ENCODE measurements around the gene KLF15.

The KLF15 gene

DNA sequence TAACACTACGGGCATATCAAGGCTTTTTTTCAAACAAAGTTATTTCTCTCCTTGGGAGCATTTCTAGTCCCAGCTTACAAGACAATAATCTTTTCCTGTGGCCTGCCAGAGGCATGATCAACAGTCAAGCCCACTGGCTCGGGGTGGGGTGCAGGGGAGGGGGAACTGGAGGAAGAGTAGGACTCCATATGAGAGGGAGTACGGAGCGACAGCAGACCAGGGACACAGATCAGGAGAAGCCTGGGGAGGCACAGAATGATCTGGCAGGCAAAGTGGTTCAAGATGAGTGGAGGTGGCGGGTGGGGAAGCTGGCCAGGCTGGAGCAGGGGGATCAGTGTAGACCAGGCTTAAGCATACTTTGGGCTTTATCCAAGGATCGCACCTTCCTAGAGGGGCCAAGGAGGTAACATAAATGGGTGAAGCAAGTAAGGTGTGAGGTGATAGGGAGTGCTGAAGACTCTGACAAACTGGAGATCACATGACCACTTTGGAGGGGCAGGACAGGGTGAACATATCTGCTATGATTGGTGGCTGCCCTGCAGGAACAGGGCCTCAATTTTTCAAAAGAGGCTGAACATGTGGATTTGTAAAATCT lies 37.4 kb downstream of the KLF15 start:
- DNase-seq = no peak

GRCh38 chr3:126317029-126317996 lies 39.9 kb downstream of the KLF15 start:
- no peak for DNase-seq

DNA sequence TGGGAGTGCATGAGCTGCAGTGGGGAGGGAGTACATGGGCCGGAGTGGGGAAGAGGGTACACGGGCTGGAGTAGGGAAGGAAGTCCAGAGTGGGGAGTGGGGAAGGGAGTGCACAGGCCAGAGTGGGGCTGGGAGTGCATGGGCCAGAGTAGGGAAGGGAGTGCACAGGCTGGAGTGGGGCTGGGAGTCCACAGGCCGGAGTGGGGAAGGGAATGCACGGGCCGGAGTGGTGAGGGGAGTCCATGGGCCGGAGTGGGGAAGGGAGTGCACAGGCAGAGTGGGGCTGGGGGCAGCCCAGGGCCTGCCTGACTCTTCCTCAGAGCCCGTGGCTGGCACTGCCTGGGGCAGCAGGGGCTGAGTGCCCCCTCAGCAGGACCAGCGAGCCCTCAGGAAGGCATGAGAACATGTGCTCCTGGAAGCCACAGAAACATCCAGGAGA lies 40.7 kb downstream of the KLF15 start:
- no peak for DNase-seq

GRCh38 chr3:126316031-126316461 lies 41.2 kb downstream of the KLF15 start:
- no peak for DNase-seq

GRCh38 chr3:126314790-126315658 lies 42.2 kb downstream of the KLF15 start:
- no peak for DNase-seq

DNA sequence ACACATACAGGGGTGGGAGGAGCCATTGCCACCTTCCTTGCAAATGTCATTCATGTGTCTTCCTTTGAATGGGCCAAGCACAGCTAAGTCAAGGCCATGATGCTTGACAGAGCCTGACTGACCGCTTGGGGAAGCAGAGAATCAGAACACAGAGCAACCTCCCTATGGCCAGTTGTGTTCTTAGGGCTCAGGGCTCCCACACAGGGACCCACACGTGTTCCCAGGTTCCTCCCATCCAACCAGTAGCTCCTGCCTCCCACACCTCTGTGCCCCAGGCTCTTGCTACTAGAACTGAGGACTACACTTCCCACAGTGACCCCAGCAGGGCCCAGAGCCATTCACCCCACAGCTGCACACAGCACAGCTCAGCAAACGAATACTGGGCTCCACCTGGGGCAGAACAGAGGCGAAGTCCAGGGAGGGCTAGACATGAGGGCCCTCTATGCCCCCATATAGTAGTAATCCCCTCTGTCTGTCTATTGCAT lies 42.9 kb downstream of the KLF15 start:
- no peak for DNase-seq

DNA sequence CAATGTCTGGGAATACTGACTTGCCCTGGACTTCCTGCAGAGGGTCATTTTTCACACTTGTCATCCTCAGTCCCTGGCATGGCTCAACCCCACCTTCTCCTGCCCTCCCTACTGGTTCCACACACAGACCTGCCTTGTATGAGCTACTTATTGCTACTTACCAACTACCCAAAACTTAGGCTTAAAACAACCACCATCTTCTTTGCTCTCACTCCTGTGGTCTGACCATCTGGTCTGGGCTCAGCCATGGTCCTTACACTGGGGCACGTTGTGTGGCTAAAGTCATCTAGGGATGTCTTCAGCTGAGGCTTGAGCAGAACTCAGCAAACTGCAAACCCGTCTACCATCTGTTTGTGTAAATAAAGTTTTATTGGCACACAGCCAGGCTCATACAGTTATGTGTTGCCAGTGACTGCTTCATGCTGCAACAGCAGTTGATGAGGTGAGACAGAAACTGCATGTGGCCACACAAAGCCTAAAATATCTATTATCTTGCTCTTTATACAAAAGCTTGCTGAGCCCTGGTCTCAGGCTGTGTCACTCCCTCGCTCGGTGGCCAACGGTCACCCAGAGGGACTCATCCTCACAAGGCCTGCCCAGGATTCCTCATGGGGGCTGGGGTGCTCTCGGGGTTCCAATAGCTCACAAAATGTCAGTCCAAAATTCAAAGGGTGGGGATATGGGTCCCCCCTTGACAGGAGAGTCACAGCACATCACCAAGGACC lies 43.5 kb downstream of the KLF15 start:
- no peak for DNase-seq

DNA sequence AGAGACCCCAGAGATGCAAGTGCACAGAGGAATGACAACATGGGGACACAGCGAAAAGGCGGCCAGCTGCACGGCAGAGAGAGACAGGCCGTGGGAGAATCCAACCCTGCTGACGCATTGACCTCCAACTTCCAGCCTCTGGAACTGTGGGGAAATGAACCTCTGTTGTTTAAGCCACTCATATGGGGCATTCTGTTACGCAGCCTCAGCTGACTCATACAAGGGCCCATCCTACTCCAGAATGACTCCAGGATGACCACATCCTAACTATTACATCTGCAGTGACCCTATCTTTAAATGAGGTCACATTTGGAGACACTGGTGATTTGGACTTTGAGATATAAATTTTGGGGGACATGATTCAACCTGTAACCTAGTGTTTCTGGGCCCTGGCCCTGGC lies 44.0 kb downstream of the KLF15 start:
- no peak for DNase-seq

DNA sequence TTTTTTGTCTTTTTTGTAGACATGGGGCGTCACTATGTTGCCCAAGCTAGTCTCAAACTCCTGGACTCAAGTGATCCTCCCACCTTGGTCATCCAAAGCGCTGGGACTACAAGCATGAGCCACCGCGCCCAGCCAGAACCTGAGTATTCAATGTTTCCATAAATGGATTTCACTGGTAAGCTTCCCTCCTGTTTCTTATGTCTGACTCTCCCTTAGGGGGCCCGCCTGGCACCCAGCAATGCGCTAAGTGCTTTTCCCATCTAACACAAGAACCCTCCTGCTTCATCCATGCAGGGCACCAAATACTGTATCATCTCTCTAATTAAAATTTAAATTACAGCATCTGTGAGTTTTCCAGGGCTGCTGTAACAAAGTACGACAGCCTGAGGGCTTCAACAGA lies 44.9 kb downstream of the KLF15 start:
- no peak for DNase-seq

- DNase-seq = no peak
Measured at GRCh38 chr3:126311338-126311978, 45.8 kb downstream of the KLF15 start.

DNA sequence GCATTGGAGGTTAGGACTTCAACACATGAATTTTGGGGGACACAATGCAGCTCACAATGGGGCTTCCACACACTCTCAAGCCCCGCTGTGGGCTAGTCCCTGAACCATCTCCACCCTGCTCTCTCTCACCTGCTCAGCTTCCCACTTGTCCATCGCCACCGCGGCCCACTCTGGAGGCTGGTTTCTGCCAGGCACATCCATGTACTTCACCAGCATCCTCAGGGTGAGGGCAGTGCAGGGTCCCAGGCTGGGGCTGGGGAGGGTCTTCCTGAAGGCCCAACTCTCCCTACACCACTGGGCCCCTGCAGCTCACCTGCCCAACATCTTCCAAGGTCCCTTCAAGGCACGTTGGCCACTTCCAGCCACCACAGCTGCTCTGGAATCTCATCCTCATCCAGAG lies 46.4 kb downstream of the KLF15 start:
- no peak for DNase-seq

DNA sequence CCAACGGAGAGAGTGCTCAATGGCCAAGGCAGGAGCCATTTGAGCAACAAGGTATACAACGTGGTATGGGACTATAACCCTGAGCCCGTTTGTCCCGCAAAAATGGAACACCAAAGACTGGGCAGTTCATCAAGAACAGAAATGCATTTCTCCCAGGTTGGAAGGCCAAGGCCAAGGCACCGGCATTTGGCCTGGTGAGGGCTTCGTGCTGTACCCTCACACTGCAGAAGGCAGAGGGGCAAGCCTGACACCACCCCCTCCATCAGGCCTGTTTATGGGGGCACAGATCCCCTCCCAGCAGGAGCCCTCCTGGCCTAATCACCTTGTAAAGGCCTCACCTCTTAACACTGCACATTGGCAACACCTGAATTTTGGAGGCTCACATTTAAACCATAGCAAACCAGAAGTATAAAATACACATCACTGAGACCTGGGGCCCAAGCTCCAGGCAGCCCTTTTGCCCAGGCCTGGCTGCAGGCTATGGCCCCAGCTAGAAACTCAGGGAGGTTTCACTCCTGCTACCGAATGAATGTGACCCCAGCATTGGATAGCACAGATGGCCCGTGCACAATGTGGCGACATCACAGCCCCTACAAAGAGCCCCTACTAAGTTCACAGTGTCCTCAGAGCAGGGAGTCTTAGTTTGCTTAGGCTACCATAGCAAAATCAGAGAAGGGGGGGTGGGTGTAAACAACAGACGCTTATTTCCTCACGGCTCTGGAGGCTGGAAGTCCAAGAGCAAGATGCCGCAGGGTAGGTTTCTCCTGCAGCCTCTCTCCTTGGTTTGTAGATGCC lies 47.1 kb downstream of the KLF15 start:
- DNase-seq = no peak

DNA sequence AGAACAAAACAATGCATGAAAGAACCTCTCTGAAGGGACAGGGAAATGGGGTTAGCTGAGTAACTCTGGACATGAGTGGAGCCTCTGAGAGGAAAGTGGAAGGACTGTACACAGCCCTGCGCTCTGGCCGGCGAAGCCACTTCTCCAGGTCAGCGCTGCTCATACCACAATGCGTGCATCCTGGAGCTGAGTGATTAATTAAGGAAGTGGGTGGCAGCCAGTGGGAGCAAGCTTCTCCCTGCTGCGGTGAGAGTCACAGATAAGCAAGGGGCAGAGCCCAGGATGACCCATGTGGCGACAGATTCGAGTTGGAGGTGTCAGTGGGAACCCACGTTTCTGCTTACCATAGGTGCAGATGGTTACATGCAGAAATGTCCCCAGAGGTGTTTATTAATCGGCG lies 48.0 kb downstream of the KLF15 start:
- DNase-seq = no peak

DNA sequence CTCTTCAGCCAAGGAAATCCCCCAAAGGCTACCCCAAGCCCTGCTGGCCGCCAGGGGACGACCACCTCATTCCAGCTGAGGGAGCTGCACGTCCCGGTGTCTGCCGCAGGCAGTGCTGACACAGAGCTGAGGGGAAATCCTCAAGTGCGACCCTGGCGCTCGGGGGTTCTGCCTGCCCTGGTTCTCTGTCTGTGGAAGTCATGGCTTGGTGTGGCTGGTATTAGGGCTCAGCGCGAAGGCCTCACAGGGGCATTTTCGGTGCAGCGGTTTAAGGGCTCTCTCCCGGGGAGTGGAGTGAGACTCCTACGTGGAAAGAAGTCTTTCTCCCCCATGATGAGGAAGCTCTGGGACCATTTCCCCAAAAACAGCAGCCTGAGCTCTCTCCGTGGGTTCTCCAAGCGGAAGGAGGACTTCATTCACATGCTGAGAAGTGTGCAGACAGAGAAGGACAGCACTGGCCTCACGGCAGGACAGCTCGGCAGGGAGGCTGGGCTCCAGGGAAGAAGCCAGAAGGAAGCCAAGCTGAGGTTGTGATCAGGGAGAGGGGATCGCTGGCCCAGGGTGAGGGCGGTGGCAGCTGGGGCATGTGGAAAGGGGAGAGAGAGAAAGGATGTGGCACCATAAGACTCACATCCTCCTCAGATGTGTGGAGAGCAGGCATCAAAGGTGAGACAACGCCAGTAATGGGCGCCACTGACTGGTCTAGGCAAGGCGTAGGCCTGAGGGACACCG lies 48.6 kb downstream of the KLF15 start:
- DNase-seq = no peak

GRCh38 chr3:126307591-126308393 lies 49.4 kb downstream of the KLF15 start:
- DNase-seq = no peak

GRCh38 chr3:126306888-126307482 lies 50.2 kb downstream of the KLF15 start:
- no peak for DNase-seq

- no peak for DNase-seq
Measured at GRCh38 chr3:126306397-126306796, 50.8 kb downstream of the KLF15 start.

DNA sequence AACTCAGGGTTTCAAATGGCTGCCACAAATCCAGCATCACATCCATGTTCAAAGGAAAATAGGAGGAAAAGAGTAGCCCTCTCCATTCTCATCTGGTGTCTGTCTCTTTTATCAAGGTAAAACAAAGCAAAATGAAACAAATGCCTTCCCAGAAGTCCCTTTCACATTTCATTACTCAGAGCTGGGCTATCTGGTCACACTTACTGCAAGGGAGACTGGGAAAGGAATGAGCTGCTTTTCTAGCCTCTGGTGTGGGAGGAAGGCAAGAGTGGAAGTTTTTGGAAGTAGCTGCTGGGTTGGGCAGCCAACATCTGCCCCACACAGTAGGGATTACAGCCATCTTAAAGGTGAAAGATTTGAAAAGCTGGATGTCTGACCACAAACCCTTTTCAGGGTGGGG lies 51.8 kb downstream of the KLF15 start:
- DNase-seq = no peak

GRCh38 chr3:126304704-126305103 lies 52.5 kb downstream of the KLF15 start:
- no peak for DNase-seq
